Measurements from ENCODE around the gene USP19. TPM values are rescaled to one million over a fixed set of nuclear protein-coding genes. Genes with fewer than 3 reads are reported as not detected.

Gene USP19
- total RNA-seq, 1 donor from 2014 or later = 75.3 TPM

Other genes starting within 250 kb of the USP19 start
- 9.9 and 11.0 TPM in 2 replicates for gene SLC25A20, start 221.9 kb downstream of the USP19 start, total RNA-seq
- 96.6 and 112 TPM in 2 replicates for gene ARIH2, start 202.0 kb downstream of the USP19 start, total RNA-seq
- gene P4HTM, start 130.6 kb downstream of the USP19 start, total RNA-seq = 26.0 and 34.4 TPM in 2 replicates
- 205 and 250 TPM in 2 replicates for gene WDR6, start 113.4 kb downstream of the USP19 start, total RNA-seq
- gene DALRD3, start 102.2 kb downstream of the USP19 start, total RNA-seq = 36.7 and 38.3 TPM in 2 replicates
- gene NDUFAF3, start 98.7 kb downstream of the USP19 start, total RNA-seq = 86.3 and 86.5 TPM in 2 replicates
- 387 and 414 TPM in 2 replicates for gene IMPDH2, start 91.4 kb downstream of the USP19 start, total RNA-seq
- 142 and 155 TPM in 2 replicates for gene QRICH1, start 26.8 kb downstream of the USP19 start, total RNA-seq
- 321 and 342 TPM in 2 replicates for gene QARS1, start 16.1 kb downstream of the USP19 start, total RNA-seq
- not detected in 2 replicates for gene LAMB2, start 12.2 kb upstream of the USP19 start, total RNA-seq
- gene CCDC71, start 45.5 kb upstream of the USP19 start, total RNA-seq = 28.3 and 28.9 TPM in 2 replicates
- gene KLHDC8B, start 50.8 kb upstream of the USP19 start, total RNA-seq = 1.1 and 1.2 TPM in 2 replicates
- gene C3orf62, start 156.4 kb upstream of the USP19 start, total RNA-seq = 5.3 and 6.1 TPM in 2 replicates
- 86.7 and 115 TPM in 2 replicates for gene USP4, start 219.2 kb upstream of the USP19 start, total RNA-seq
- 90.0 and 94.6 TPM in 2 replicates for gene GPX1, start 237.5 kb upstream of the USP19 start, total RNA-seq

Data from activated B cell treated with CpG ODN at 0.5 μM for 24 hours (primary cell).